ENCODE measurements around the gene XXYLT1.
"Not testable (repeated sequence)": the region's sequence is repeated elsewhere in the genome, so short reads cannot be mapped to it uniquely, and the experiment has no call there.

The XXYLT1 gene

GRCh38 chr3:195291121-195291520, 20.2 kb upstream of the XXYLT1 start:
- peaks cover 14 to 77% of the 10 kb centered on the region in 2 experiments for H3K36me3 ChIP-seq (ENCODE audit: control insufficient read depth in 1 of 2, insufficient read depth in 2 of 2, low read depth in 1 of 2, low read length in 2 of 2)
- no peak overlapping the region for H3K4me2 ChIP-seq (ENCODE audit: low read length, poor library complexity, severe bottlenecking)
- H3K18ac ChIP-seq (ENCODE audit: low read depth in 1 of 2, low read length in 2 of 2): no peak overlapping the region
- peaks cover 2% of the 10 kb centered on the region for H3K79me1 ChIP-seq (replicated peaks; ENCODE audit: low read length, poor library complexity, severe bottlenecking)
- no peak overlapping the region for H2BK12ac ChIP-seq (ENCODE audit: low read length in 2 of 2)
- no peak for DNase-seq
- no peak overlapping the region for H2BK5ac ChIP-seq (ENCODE audit: low read depth, low read length, poor library complexity, severe bottlenecking)
- no peak overlapping the region for H3K9ac ChIP-seq (ENCODE audit: low read length)
- no peak overlapping the region for H2AFZ ChIP-seq (ENCODE audit: low read depth, low read length)
- no peak overlapping the region for H3K4ac ChIP-seq (ENCODE audit: low read depth in 1 of 2, low read length in 2 of 2)
- no peak overlapping the region for H4K91ac ChIP-seq (ENCODE audit: low read length)
- no peak overlapping the region for H3K4me3 ChIP-seq (ENCODE audit: insufficient read depth in 1 of 2, low read depth in 1 of 2, low read length in 2 of 2)
- H2AK5ac ChIP-seq (ENCODE audit: low read length, severe bottlenecking): no peak overlapping the region
- H3K23ac ChIP-seq (ENCODE audit: low read length in 2 of 2): no peak overlapping the region
- no peak overlapping the region for H2BK15ac ChIP-seq (ENCODE audit: low read depth, poor library complexity, severe bottlenecking)
- H2BK120ac ChIP-seq (ENCODE audit: low read depth, low read length): no peak overlapping the region
- H3K4me1 ChIP-seq (ENCODE audit: control insufficient read depth, insufficient read depth, low read depth, low read length): no peaks in the 10 kb centered on the region
- no peaks in the 10 kb centered on the region for H3K27me3 ChIP-seq (ENCODE audit: control insufficient read depth in 1 of 2, insufficient read depth in 1 of 2, low read length in 2 of 2)
- H3K9me3 ChIP-seq (ENCODE audit: control insufficient read depth, low read length): no peaks in the 10 kb centered on the region
- H3K14ac ChIP-seq (ENCODE audit: low read length in 2 of 2): no peak overlapping the region
- no peak overlapping the region for H3K27ac ChIP-seq (ENCODE audit: low read length, poor library complexity, severe bottlenecking)
- no peak overlapping the region for H4K8ac ChIP-seq (ENCODE audit: low read length)
- no CpG with 5 or more reads among the region's 1 CpG for WGBS

DNA sequence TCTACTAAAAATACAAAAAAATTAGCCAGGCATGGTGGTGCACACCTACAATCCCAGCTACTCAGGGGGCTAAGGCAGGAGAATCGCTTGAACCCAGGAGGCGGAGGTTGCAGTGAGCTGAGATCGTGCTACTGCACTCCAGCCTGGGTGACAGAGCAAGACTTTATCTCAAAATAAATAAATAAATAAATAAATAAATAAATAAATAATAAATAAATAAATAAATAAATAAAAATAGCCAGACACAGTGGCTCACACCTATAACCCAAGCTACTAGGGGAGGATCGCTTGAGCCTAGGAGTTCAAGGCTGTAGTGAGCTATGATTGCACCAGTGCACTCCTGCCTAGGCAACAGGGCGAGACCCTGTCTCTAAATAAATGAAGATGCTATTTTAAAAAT, 19.7 kb upstream of the XXYLT1 start:
- H3K9ac ChIP-seq (ENCODE audit: low read length); H3K27me3 ChIP-seq (ENCODE audit: control insufficient read depth in 1 of 2, insufficient read depth in 1 of 2, low read length in 2 of 2); H3K27ac ChIP-seq (ENCODE audit: low read length, poor library complexity, severe bottlenecking); H3K79me1 ChIP-seq (replicated peaks; ENCODE audit: low read length, poor library complexity, severe bottlenecking); H3K4me2 ChIP-seq (ENCODE audit: low read length, poor library complexity, severe bottlenecking); H3K9me3 ChIP-seq (ENCODE audit: control insufficient read depth, low read length); H3K18ac ChIP-seq (ENCODE audit: low read depth in 1 of 2, low read length in 2 of 2); H2BK15ac ChIP-seq (ENCODE audit: low read depth, poor library complexity, severe bottlenecking); H4K91ac ChIP-seq (ENCODE audit: low read length); H3K23ac ChIP-seq (ENCODE audit: low read length in 2 of 2); H2BK5ac ChIP-seq (ENCODE audit: low read depth, low read length, poor library complexity, severe bottlenecking); H3K14ac ChIP-seq (ENCODE audit: low read length in 2 of 2); H2BK120ac ChIP-seq (ENCODE audit: low read depth, low read length); H4K8ac ChIP-seq (ENCODE audit: low read length); H3K4ac ChIP-seq (ENCODE audit: low read depth in 1 of 2, low read length in 2 of 2); H2BK12ac ChIP-seq (ENCODE audit: low read length in 2 of 2); H3K4me3 ChIP-seq (ENCODE audit: insufficient read depth in 1 of 2, low read depth in 1 of 2, low read length in 2 of 2); H3K4me1 ChIP-seq (ENCODE audit: control insufficient read depth, insufficient read depth, low read depth, low read length); H2AK5ac ChIP-seq (ENCODE audit: low read length, severe bottlenecking); DNase-seq; H2AFZ ChIP-seq (ENCODE audit: low read depth, low read length): not testable (repeated sequence)
- H3K36me3 ChIP-seq (ENCODE audit: control insufficient read depth in 1 of 2, insufficient read depth in 2 of 2, low read depth in 1 of 2, low read length in 2 of 2): peaks cover 14 to 81% of the 10 kb centered on the region in 2 experiments
- 100% methylated on average over 1 of the region's 5 CpGs for WGBS

DNA sequence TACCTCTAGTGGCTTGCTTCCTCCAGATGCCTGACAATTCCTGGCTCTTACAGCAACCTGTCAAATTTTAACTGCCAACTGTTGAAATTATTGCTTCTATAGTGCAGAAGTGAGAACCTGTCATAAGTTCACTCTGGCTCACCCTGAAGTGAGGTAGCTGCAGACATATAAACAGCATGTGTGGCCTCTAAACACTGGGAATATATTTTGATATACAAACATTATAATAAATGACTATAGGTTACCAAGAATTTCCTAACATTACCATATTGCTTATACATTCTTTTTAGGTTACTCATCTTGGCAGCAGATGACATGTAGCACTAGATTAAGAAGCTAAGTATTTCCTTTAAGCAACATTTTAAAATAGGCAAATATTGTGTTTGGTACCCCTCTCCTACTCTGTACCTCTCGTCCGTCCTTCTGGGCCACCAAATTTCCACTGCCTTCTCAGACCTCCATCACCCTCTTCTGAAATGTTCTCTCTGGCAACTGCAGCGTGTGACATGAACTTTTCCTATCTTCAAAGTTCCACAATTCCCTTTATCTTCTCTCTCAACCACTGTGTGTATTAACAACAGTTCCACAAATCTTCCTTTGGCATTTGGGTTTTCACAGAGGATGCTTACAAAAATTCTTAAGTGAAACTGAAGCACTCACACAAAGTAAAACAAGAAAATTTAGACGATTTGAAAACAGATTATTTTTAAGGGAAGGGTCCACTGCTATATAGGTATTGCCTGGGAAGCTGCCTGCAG, 15.3 kb upstream of the XXYLT1 start:
- H3K27ac ChIP-seq (ENCODE audit: low read length, poor library complexity, severe bottlenecking): no peak overlapping the region
- peak overlapping the region; percentile 18 for H3K4me2 ChIP-seq (ENCODE audit: low read length, poor library complexity, severe bottlenecking)
- no peak overlapping the region for H2BK120ac ChIP-seq (ENCODE audit: low read depth, low read length)
- no peaks in the 10 kb centered on the region for H3K4me1 ChIP-seq (ENCODE audit: control insufficient read depth, insufficient read depth, low read depth, low read length)
- H2BK5ac ChIP-seq (ENCODE audit: low read depth, low read length, poor library complexity, severe bottlenecking): no peak overlapping the region
- no peaks in the 10 kb centered on the region for H3K27me3 ChIP-seq (ENCODE audit: control insufficient read depth in 1 of 2, insufficient read depth in 1 of 2, low read length in 2 of 2)
- 47% methylated on average over 3 of the region's 4 CpGs for WGBS
- H4K8ac ChIP-seq (ENCODE audit: low read length): no peak overlapping the region
- H3K23ac ChIP-seq (ENCODE audit: low read length in 2 of 2): no peak overlapping the region
- H2AFZ ChIP-seq (ENCODE audit: low read depth, low read length): no peak overlapping the region
- DNase-seq: peak; percentile 56
- H3K4me3 ChIP-seq (ENCODE audit: insufficient read depth in 1 of 2, low read depth in 1 of 2, low read length in 2 of 2): no peak overlapping the region
- no peak overlapping the region for H2BK15ac ChIP-seq (ENCODE audit: low read depth, poor library complexity, severe bottlenecking)
- peaks cover 5% of the 10 kb centered on the region for H3K79me1 ChIP-seq (replicated peaks; ENCODE audit: low read length, poor library complexity, severe bottlenecking)
- H2AK5ac ChIP-seq (ENCODE audit: low read length, severe bottlenecking): no peak overlapping the region
- peaks cover 15 to 82% of the 10 kb centered on the region in 2 experiments for H3K36me3 ChIP-seq (ENCODE audit: control insufficient read depth in 1 of 2, insufficient read depth in 2 of 2, low read depth in 1 of 2, low read length in 2 of 2)
- H2BK12ac ChIP-seq (ENCODE audit: low read length in 2 of 2): no peak overlapping the region
- no peak overlapping the region for H3K9ac ChIP-seq (ENCODE audit: low read length)
- no peak overlapping the region for H3K14ac ChIP-seq (ENCODE audit: low read length in 2 of 2)
- H3K9me3 ChIP-seq (ENCODE audit: control insufficient read depth, low read length): no peaks in the 10 kb centered on the region
- H3K4ac ChIP-seq (ENCODE audit: low read depth in 1 of 2, low read length in 2 of 2): no peak overlapping the region
- H3K18ac ChIP-seq (ENCODE audit: low read depth in 1 of 2, low read length in 2 of 2): no peak overlapping the region
- no peak overlapping the region for H4K91ac ChIP-seq (ENCODE audit: low read length)

- H3K36me3 ChIP-seq (ENCODE audit: control insufficient read depth in 1 of 2, insufficient read depth in 2 of 2, low read depth in 1 of 2, low read length in 2 of 2): peaks cover 15 to 80% of the 10 kb centered on the region in 2 experiments
- H3K4me2 ChIP-seq (ENCODE audit: low read length, poor library complexity, severe bottlenecking): no peak overlapping the region
- 100% methylated on average over 1 of the region's 3 CpGs for WGBS
- H2AK5ac ChIP-seq (ENCODE audit: low read length, severe bottlenecking): no peak overlapping the region
- no peak overlapping the region for H3K14ac ChIP-seq (ENCODE audit: low read length in 2 of 2)
- no peak for DNase-seq
- H2BK120ac ChIP-seq (ENCODE audit: low read depth, low read length): no peak overlapping the region
- no peaks in the 10 kb centered on the region for H3K27me3 ChIP-seq (ENCODE audit: control insufficient read depth in 1 of 2, insufficient read depth in 1 of 2, low read length in 2 of 2)
- no peak overlapping the region for H3K23ac ChIP-seq (ENCODE audit: low read length in 2 of 2)
- no peak overlapping the region for H4K8ac ChIP-seq (ENCODE audit: low read length)
- no peaks in the 10 kb centered on the region for H3K9me3 ChIP-seq (ENCODE audit: control insufficient read depth, low read length)
- no peak overlapping the region for H3K4me3 ChIP-seq (ENCODE audit: insufficient read depth in 1 of 2, low read depth in 1 of 2, low read length in 2 of 2)
- H2BK5ac ChIP-seq (ENCODE audit: low read depth, low read length, poor library complexity, severe bottlenecking): no peak overlapping the region
- no peaks in the 10 kb centered on the region for H3K4me1 ChIP-seq (ENCODE audit: control insufficient read depth, insufficient read depth, low read depth, low read length)
- no peak overlapping the region for H4K91ac ChIP-seq (ENCODE audit: low read length)
- no peak overlapping the region for H3K27ac ChIP-seq (ENCODE audit: low read length, poor library complexity, severe bottlenecking)
- H2AFZ ChIP-seq (ENCODE audit: low read depth, low read length): no peak overlapping the region
- H2BK15ac ChIP-seq (ENCODE audit: low read depth, poor library complexity, severe bottlenecking): no peak overlapping the region
- H2BK12ac ChIP-seq (ENCODE audit: low read length in 2 of 2): no peak overlapping the region
- H3K79me1 ChIP-seq (replicated peaks; ENCODE audit: low read length, poor library complexity, severe bottlenecking): peaks cover 5% of the 10 kb centered on the region
- H3K4ac ChIP-seq (ENCODE audit: low read depth in 1 of 2, low read length in 2 of 2): no peak overlapping the region
- H3K18ac ChIP-seq (ENCODE audit: low read depth in 1 of 2, low read length in 2 of 2): no peak overlapping the region
- no peak overlapping the region for H3K9ac ChIP-seq (ENCODE audit: low read length)
These were observed 14.4 kb upstream of the XXYLT1 start for GRCh38 chr3:195285372-195285771.
